PC-3 (cell line): ENCODE results near the gene PTPN14. TPM values are rescaled to one million over a fixed set of nuclear protein-coding genes. Genes with fewer than 3 reads are reported as not detected.

Experiments used
- ATAC-seq: fragments of 200-7000 bp; cut with Tn5 transposase; 2 replicates; pipeline ENCODE4 v1.9.1; 2020; ENCODE audit warnings: mild to moderate bottlenecking, moderate library complexity
- BruUV-seq: library from RNA; stranded (reverse); fragments of 400-500 nt; replicated peaks from 2 replicates; lab custom pipeline; 2021; lab: Mats Ljungman, UMichigan
- CTCF ChIA-PET: fragments of 300-600 bp; sonication (Branson Sonifier 250); formaldehyde crosslinking; loops from one replicate; lab custom pipeline; 2022; ENCODE audit warnings: antibody characterized with exemption; lab: Charles Lee
- POLR2A ChIA-PET: fragments of 300-600 bp; sonication (Branson Sonifier 250); formaldehyde crosslinking; loops from one replicate; lab custom pipeline; 2022; ENCODE audit warnings: antibody characterized with exemption; ENCODE audit not compliant: unreplicated experiment; lab: Charles Lee
- DNase-seq: peaks from one replicate; pipeline ENCODE4 v3.0.0-alpha.2; 2015
- H2AFZ ChIP-seq: fragments of 300-600 bp; sonication (generic); 2 replicates; pipeline ENCODE4 v1.6.0; 2016; ENCODE audit warnings: antibody characterized with exemption, low read length
- H3F3A ChIP-seq: fragments of 300-600 bp; sonication (generic); one replicate; pipeline ENCODE4 v1.6.0; 2017; ENCODE audit warnings: antibody characterized with exemption, low read length, control low read depth, mild to moderate bottlenecking; ENCODE audit not compliant: unreplicated experiment
- H3K27ac ChIP-seq: fragments of 300-600 bp; sonication (generic); 2 replicates; pipeline ENCODE4 v1.5.1; 2016; ENCODE audit warnings: mild to moderate bottlenecking, low read length
- H3K27me3 ChIP-seq: fragments of 300-600 bp; sonication (generic); 2 replicates; pipeline ENCODE4 v1.6.1; 2016; ENCODE audit warnings: low read length, mixed read lengths
- H3K36me3 ChIP-seq: fragments of 300-600 bp; sonication (generic); 2 replicates; pipeline ENCODE4 v1.6.1; 2016; ENCODE audit warnings: low read depth, mixed run types, low read length, mixed read lengths
- H3K4me1 ChIP-seq: fragments of 300-600 bp; sonication (generic); 2 replicates; pipeline ENCODE4 v1.5.1; 2016; ENCODE audit warnings: low read length; ENCODE audit not compliant: insufficient read depth
- H3K4me2 ChIP-seq: fragments of 300-600 bp; sonication (generic); 2 replicates; pipeline ENCODE4 v1.6.0; 2016; ENCODE audit warnings: low read length
- H3K4me3 ChIP-seq: fragments of 300-600 bp; sonication (generic); 2 replicates; pipeline ENCODE4 v1.5.1; 2016; ENCODE audit warnings: mild to moderate bottlenecking, low read length, mixed read lengths
- H3K79me2 ChIP-seq: fragments of 300-600 bp; sonication (generic); 2 replicates; pipeline ENCODE4 v1.6.1; 2017; ENCODE audit warnings: low read length, mixed read lengths
- H3K9ac ChIP-seq: fragments of 300-600 bp; sonication (generic); 2 replicates; pipeline ENCODE4 v1.6.0; 2016; ENCODE audit warnings: mild to moderate bottlenecking, low read length
- H3K9me2 ChIP-seq: fragments of 300-600 bp; sonication (generic); replicated peaks from 2 replicates; pipeline ENCODE4 v1.6.1; 2016; ENCODE audit warnings: mixed run types, low read length, mixed read lengths
- H3K9me3 ChIP-seq: fragments of 300-600 bp; sonication (generic); 2 replicates; pipeline ENCODE4 v1.6.1; 2016; ENCODE audit warnings: low read length, mixed read lengths
- H4K20me1 ChIP-seq: fragments of 300-600 bp; sonication (generic); 2 replicates; pipeline ENCODE4 v1.6.1; 2016; ENCODE audit warnings: low read length, mixed read lengths
- EZH2 ChIP-seq: fragments of 300-600 bp; sonication (generic); IDR thresholded peaks from one replicate; pipeline ENCODE4 v1.6.1; 2017; ENCODE audit warnings: antibody characterized with exemption, mild to moderate bottlenecking, low read length; ENCODE audit not compliant: unreplicated experiment
- EZH2phosphoT487 ChIP-seq: fragments of 300-600 bp; sonication (generic); IDR thresholded peaks from 2 replicates; pipeline ENCODE4 v1.6.1; 2018; ENCODE audit warnings: mild to moderate bottlenecking, antibody characterized with exemption, low read length, borderline replicate concordance
- intact Hi-C: fragments of 100-400 bp; cut with micrococcal nuclease; formaldehyde crosslinking; loops from 2 replicates; pipeline ENCODE4 v1.9.0; 2023
- total RNA-seq: library from RNA; depleted of rRNA; stranded (reverse); fragments of >200 nt; gene quantifications from 2 replicates; pipeline ENCODE4 v1.2.3, GENCODE V29; 2014
- TF ChIP-seq, protein P1 (sequence below): fragments of 300-600 bp; sonication (generic); conservative IDR thresholded peaks from 2 replicates; pipeline ENCODE4 v1.5.1; 2017; ENCODE audit warnings: antibody characterized with exemption, low read depth, mild to moderate bottlenecking, low read length

PTPN14 gene
- total RNA-seq, 1 experiment from 2014 or later: 12.6 TPM

- no TSS peak for BruUV-seq
- no peaks in the 10 kb centered on the region for H3K9me3 ChIP-seq
- TF ChIP-seq, protein P1, sequence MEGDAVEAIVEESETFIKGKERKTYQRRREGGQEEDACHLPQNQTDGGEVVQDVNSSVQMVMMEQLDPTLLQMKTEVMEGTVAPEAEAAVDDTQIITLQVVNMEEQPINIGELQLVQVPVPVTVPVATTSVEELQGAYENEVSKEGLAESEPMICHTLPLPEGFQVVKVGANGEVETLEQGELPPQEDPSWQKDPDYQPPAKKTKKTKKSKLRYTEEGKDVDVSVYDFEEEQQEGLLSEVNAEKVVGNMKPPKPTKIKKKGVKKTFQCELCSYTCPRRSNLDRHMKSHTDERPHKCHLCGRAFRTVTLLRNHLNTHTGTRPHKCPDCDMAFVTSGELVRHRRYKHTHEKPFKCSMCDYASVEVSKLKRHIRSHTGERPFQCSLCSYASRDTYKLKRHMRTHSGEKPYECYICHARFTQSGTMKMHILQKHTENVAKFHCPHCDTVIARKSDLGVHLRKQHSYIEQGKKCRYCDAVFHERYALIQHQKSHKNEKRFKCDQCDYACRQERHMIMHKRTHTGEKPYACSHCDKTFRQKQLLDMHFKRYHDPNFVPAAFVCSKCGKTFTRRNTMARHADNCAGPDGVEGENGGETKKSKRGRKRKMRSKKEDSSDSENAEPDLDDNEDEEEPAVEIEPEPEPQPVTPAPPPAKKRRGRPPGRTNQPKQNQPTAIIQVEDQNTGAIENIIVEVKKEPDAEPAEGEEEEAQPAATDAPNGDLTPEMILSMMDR: no peak
- H3K4me3 ChIP-seq: no peak overlapping the region
- no peaks in the 10 kb centered on the region for H3K9me2 ChIP-seq
- peaks cover 20% of the 10 kb centered on the region for H3K4me1 ChIP-seq
- no peaks in the 10 kb centered on the region for H4K20me1 ChIP-seq
- H3K27ac ChIP-seq: no peak overlapping the region
- no peak for ATAC-seq
- H2AFZ ChIP-seq: no peak overlapping the region
- intact Hi-C loops: no loop called here
- ChIA-PET POLR2A (no interaction called here), CTCF (no interaction called here)
- DNase-seq: no peak
- no peaks in the 10 kb centered on the region for H3K36me3 ChIP-seq
- H3K4me2 ChIP-seq: no peak overlapping the region
- H3F3A ChIP-seq: peaks cover 4% of the 10 kb centered on the region
- H3K27me3 ChIP-seq: no peaks in the 10 kb centered on the region
- peaks cover 22% of the 10 kb centered on the region for H3K79me2 ChIP-seq
- H3K9ac ChIP-seq: no peak overlapping the region
Observed at GRCh38 chr1:214429951-214430770, 121.2 kb downstream of the PTPN14 start.

GRCh38 chr1:214427871-214428277 lies 123.5 kb downstream of the PTPN14 start:
- ATAC-seq: peak; percentile 93
- H3K4me2 ChIP-seq: peak overlapping the region; percentile 51
- no peaks in the 10 kb centered on the region for H4K20me1 ChIP-seq
- peaks cover 29% of the 10 kb centered on the region for H3K4me1 ChIP-seq
- peak; percentile 96 for DNase-seq
- no peaks in the 10 kb centered on the region for H3K27me3 ChIP-seq
- H3K9ac ChIP-seq: peak overlapping the region; percentile 49; the same call in 1 of the 2 replicates
- TF ChIP-seq EZH2: no peak
- TF ChIP-seq, protein P1: no peak
- TF ChIP-seq EZH2phosphoT487: no peak
- no TSS peak for BruUV-seq
- ChIA-PET CTCF (interaction anchor here (0.6 kb wide), 1 partner anchor 200 kb away, joined by 3 read pairs; no protein-coding TSS in a partner anchor), POLR2A (no interaction called here)
- H3K9me2 ChIP-seq: no peaks in the 10 kb centered on the region
- no peaks in the 10 kb centered on the region for H3K9me3 ChIP-seq
- H3F3A ChIP-seq: peaks cover 5% of the 10 kb centered on the region
- no peak overlapping the region; the same call in 1 of the 2 replicates for H3K4me3 ChIP-seq
- peaks cover 22% of the 10 kb centered on the region for H3K79me2 ChIP-seq
- no peaks in the 10 kb centered on the region for H3K36me3 ChIP-seq
- peak overlapping the region; percentile 90 for H3K27ac ChIP-seq
- peak overlapping the region; percentile 48; the same call in 1 of the 2 replicates for H2AFZ ChIP-seq
- intact Hi-C loops: loop anchor here (1.0 kb wide), 1 partner anchor 17 kb away; no protein-coding TSS in a partner anchor

DNA sequence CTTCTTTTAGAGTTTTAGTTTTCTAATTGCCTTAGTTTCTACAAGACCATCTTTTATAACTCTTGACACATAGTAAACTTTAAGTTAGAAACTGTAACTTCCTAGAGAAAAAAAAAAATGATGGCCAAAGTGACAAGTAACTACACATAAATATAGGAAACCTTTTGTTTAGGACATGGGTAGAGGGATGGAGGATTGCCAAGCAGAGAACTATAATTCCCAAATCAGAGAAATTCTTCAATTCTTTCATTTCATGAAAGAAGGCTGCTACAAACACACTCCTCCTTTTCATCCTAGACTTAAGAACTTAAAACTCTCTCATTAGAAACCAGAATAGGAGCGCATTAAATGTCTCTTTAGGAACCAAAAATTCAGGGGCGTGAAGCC lies 125.0 kb downstream of the PTPN14 start:
- ChIA-PET POLR2A (no interaction called here), CTCF (no interaction called here)
- Histone ChIP-seq H3K4me1 (peaks cover 44% of the 10 kb centered on the region), H3K9me3 (no peaks in the 10 kb centered on the region), H3K36me3 (no peaks in the 10 kb centered on the region), H2AFZ (no peak overlapping the region), H4K20me1 (no peaks in the 10 kb centered on the region), H3F3A (peaks cover 9% of the 10 kb centered on the region), H3K27ac (no peak overlapping the region), H3K4me2 (no peak overlapping the region), H3K4me3 (no peak overlapping the region), H3K79me2 (peaks cover 27% of the 10 kb centered on the region), H3K27me3 (no peaks in the 10 kb centered on the region), H3K9me2 (no peaks in the 10 kb centered on the region), H3K9ac (no peak overlapping the region)
- no peak for DNase-seq
- no peak for ATAC-seq
- TF ChIP-seq EZH2phosphoT487: no peak
- TF ChIP-seq, protein P1: no peak
- TF ChIP-seq EZH2: no peak
- intact Hi-C loops: no loop called here
- BruUV-seq: no TSS peak
